Stimulated activated memory B cell treated with anti-CD40 and anti-IgM and Interleukin-4, amounts not matched to agents 10 μg/mL and 1 μg/mL and 100 μg/mL, for 72 hours (primary cell): ENCODE results near the gene ATXN10.
"Not testable (repeated sequence)": the region's sequence is repeated elsewhere in the genome, so short reads cannot be mapped to it uniquely, and the experiment has no call there.

Source experiments
- ATAC-seq: fragments of 150-1000 bp; cut with Tn5 transposase; 2 replicates; pipeline ENCODE4 v1.10.0; 2021
- H3K27ac Mint-ChIP-seq: one replicate; pipeline ENCODE4 v1.8.0; 2022; ENCODE audit warnings: mild to moderate bottlenecking, mixed read lengths
- H3K27me3 Mint-ChIP-seq: one replicate; pipeline ENCODE4 v1.8.0; 2022; ENCODE audit warnings: mixed read lengths
- H3K36me3 Mint-ChIP-seq: one replicate; pipeline ENCODE4 v1.8.0; 2022; ENCODE audit warnings: mixed read lengths
- H3K4me1 Mint-ChIP-seq: one replicate; pipeline ENCODE4 v1.8.0; 2022; ENCODE audit warnings: mixed read lengths
- H3K4me3 Mint-ChIP-seq: one replicate; pipeline ENCODE4 v1.8.0; 2022; ENCODE audit warnings: mild to moderate bottlenecking, moderate library complexity, mixed read lengths
- H3K9me3 Mint-ChIP-seq: one replicate; pipeline ENCODE4 v1.8.0; 2022; ENCODE audit warnings: mixed read lengths

The ATXN10 gene

GRCh38 chr22:45704648-45705047, 33.0 kb downstream of the ATXN10 start:
- Mint-ChIP-seq H3K27ac (peak overlapping the region; percentile 1), H3K4me1 (peaks cover 14% of the 10 kb centered on the region), H3K4me3 (no peak overlapping the region), H3K27me3 (no peaks in the 10 kb centered on the region), H3K36me3 (peaks cover 87% of the 10 kb centered on the region), H3K9me3 (peaks cover 3% of the 10 kb centered on the region)
- ATAC-seq = no peak

- H3K27ac Mint-ChIP-seq = no peak overlapping the region
- peaks cover 3% of the 10 kb centered on the region for H3K9me3 Mint-ChIP-seq
- peaks cover 20% of the 10 kb centered on the region for H3K4me1 Mint-ChIP-seq
- H3K4me3 Mint-ChIP-seq = no peak overlapping the region
- peaks cover 79% of the 10 kb centered on the region for H3K36me3 Mint-ChIP-seq
- no peaks in the 10 kb centered on the region for H3K27me3 Mint-ChIP-seq
- no peak for ATAC-seq
Observed at GRCh38 chr22:45707605-45708004, 36.0 kb downstream of the ATXN10 start.

GRCh38 chr22:45708145-45708544, 36.5 kb downstream of the ATXN10 start:
- Mint-ChIP-seq H3K9me3 (no peaks in the 10 kb centered on the region), H3K4me1 (peaks cover 20% of the 10 kb centered on the region), H3K27me3 (no peaks in the 10 kb centered on the region), H3K27ac (no peak overlapping the region), H3K36me3 (peaks cover 78% of the 10 kb centered on the region), H3K4me3 (no peak overlapping the region)
- ATAC-seq = no peak

GRCh38 chr22:45709060-45709739, 37.6 kb downstream of the ATXN10 start:
- no peaks in the 10 kb centered on the region for H3K9me3 Mint-ChIP-seq
- ATAC-seq = no peak

GRCh38 chr22:45709866-45710265, 38.2 kb downstream of the ATXN10 start:
- H3K27me3 Mint-ChIP-seq = no peaks in the 10 kb centered on the region
- H3K9me3 Mint-ChIP-seq = no peaks in the 10 kb centered on the region
- H3K27ac Mint-ChIP-seq = no peak overlapping the region
- peaks cover 20% of the 10 kb centered on the region for H3K4me1 Mint-ChIP-seq
- no peak for ATAC-seq
- H3K4me3 Mint-ChIP-seq = no peak overlapping the region
- H3K36me3 Mint-ChIP-seq = peaks cover 73% of the 10 kb centered on the region

More at GRCh38 chr22:45709060-45709739, 37.6 kb downstream of the ATXN10 start:
- Mint-ChIP-seq H3K4me3 (no peak overlapping the region), H3K27me3 (no peaks in the 10 kb centered on the region), H3K36me3 (peaks cover 76% of the 10 kb centered on the region), H3K27ac (no peak overlapping the region), H3K4me1 (peaks cover 20% of the 10 kb centered on the region)

GRCh38 chr22:45710469-45710868, 38.8 kb downstream of the ATXN10 start:
- no peak for ATAC-seq

GRCh38 chr22:45714390-45714789, 42.8 kb downstream of the ATXN10 start:
- not testable (repeated sequence) for H3K27ac Mint-ChIP-seq, H3K4me1 Mint-ChIP-seq, ATAC-seq, H3K27me3 Mint-ChIP-seq, H3K9me3 Mint-ChIP-seq, H3K4me3 Mint-ChIP-seq
- peaks cover 70% of the 10 kb centered on the region for H3K36me3 Mint-ChIP-seq

More at GRCh38 chr22:45710469-45710868, 38.8 kb downstream of the ATXN10 start:
- H3K4me1 Mint-ChIP-seq = peaks cover 20% of the 10 kb centered on the region
- no peaks in the 10 kb centered on the region for H3K27me3 Mint-ChIP-seq
- H3K27ac Mint-ChIP-seq = no peak overlapping the region
- H3K36me3 Mint-ChIP-seq = peaks cover 72% of the 10 kb centered on the region
- no peaks in the 10 kb centered on the region for H3K9me3 Mint-ChIP-seq
- H3K4me3 Mint-ChIP-seq = no peak overlapping the region

- H3K36me3 Mint-ChIP-seq = peaks cover 81% of the 10 kb centered on the region
- H3K4me1 Mint-ChIP-seq = peaks cover 5% of the 10 kb centered on the region
- no peak for ATAC-seq
- no peaks in the 10 kb centered on the region for H3K9me3 Mint-ChIP-seq
- no peaks in the 10 kb centered on the region for H3K27me3 Mint-ChIP-seq
- H3K4me3 Mint-ChIP-seq = no peak overlapping the region
- H3K27ac Mint-ChIP-seq = no peak overlapping the region
Observed at GRCh38 chr22:45717789-45718188, 46.2 kb downstream of the ATXN10 start.

GRCh38 chr22:45718391-45718790, 46.8 kb downstream of the ATXN10 start:
- Mint-ChIP-seq H3K36me3 (peaks cover 81% of the 10 kb centered on the region), H3K4me1 (peaks cover 11% of the 10 kb centered on the region), H3K27me3 (no peaks in the 10 kb centered on the region), H3K4me3 (no peak overlapping the region), H3K27ac (no peak overlapping the region), H3K9me3 (no peaks in the 10 kb centered on the region)
- no peak for ATAC-seq

GRCh38 chr22:45720839-45721378, 49.3 kb downstream of the ATXN10 start:
- Mint-ChIP-seq H3K36me3 (peaks cover 84% of the 10 kb centered on the region), H3K4me1 (peaks cover 32% of the 10 kb centered on the region), H3K27me3 (no peaks in the 10 kb centered on the region), H3K9me3 (no peaks in the 10 kb centered on the region), H3K27ac (no peak overlapping the region), H3K4me3 (no peak overlapping the region)
- no peak for ATAC-seq

GRCh38 chr22:45722006-45722405, 50.4 kb downstream of the ATXN10 start:
- Mint-ChIP-seq H3K27me3 (no peaks in the 10 kb centered on the region), H3K27ac (peak overlapping the region; percentile 26), H3K4me3 (no peak overlapping the region), H3K4me1 (peaks cover 42% of the 10 kb centered on the region), H3K36me3 (peaks cover 86% of the 10 kb centered on the region), H3K9me3 (no peaks in the 10 kb centered on the region)
- ATAC-seq = no peak

GRCh38 chr22:45726081-45726480, 54.4 kb downstream of the ATXN10 start:
- Mint-ChIP-seq H3K4me3 (no peak overlapping the region), H3K4me1 (peaks cover 51% of the 10 kb centered on the region), H3K36me3 (peaks cover 71% of the 10 kb centered on the region), H3K9me3 (no peaks in the 10 kb centered on the region), H3K27me3 (no peaks in the 10 kb centered on the region), H3K27ac (no peak overlapping the region)
- no peak for ATAC-seq

GRCh38 chr22:45731041-45731797, 59.6 kb downstream of the ATXN10 start:
- Mint-ChIP-seq H3K9me3 (no peaks in the 10 kb centered on the region), H3K27ac (no peak overlapping the region), H3K27me3 (no peaks in the 10 kb centered on the region), H3K4me1 (peaks cover 16% of the 10 kb centered on the region), H3K4me3 (no peak overlapping the region), H3K36me3 (peaks cover 39% of the 10 kb centered on the region)
- ATAC-seq = no peak

GRCh38 chr22:45731798-45732495, 60.3 kb downstream of the ATXN10 start:
- no peaks in the 10 kb centered on the region for H3K27me3 Mint-ChIP-seq
- peaks cover 9% of the 10 kb centered on the region for H3K4me1 Mint-ChIP-seq
- peaks cover 39% of the 10 kb centered on the region for H3K36me3 Mint-ChIP-seq
- no peak overlapping the region for H3K4me3 Mint-ChIP-seq
- no peak overlapping the region for H3K27ac Mint-ChIP-seq
- no peak for ATAC-seq
- H3K9me3 Mint-ChIP-seq = no peaks in the 10 kb centered on the region

- no peak overlapping the region for H3K27ac Mint-ChIP-seq
- H3K27me3 Mint-ChIP-seq = no peaks in the 10 kb centered on the region
- H3K4me1 Mint-ChIP-seq = no peaks in the 10 kb centered on the region
- H3K9me3 Mint-ChIP-seq = no peaks in the 10 kb centered on the region
- no peak for ATAC-seq
- H3K4me3 Mint-ChIP-seq = no peak overlapping the region
- H3K36me3 Mint-ChIP-seq = peaks cover 48% of the 10 kb centered on the region
Observed at GRCh38 chr22:45735273-45735672, 63.6 kb downstream of the ATXN10 start.
